ENCODE results near the gene PYROXD2. TPM values are rescaled to one million over a fixed set of nuclear protein-coding genes. Genes with fewer than 3 reads are reported as not detected.
A peak's percentile ranks its signal among the peaks of the same experiment; 100 is the strongest.

Gene PYROXD2
- total RNA-seq, 1 donor from 2014 or later = 5.5 TPM

- Mint-ChIP-seq H3K4me1 (ENCODE audit: low read depth, unreplicated experiment) (peaks cover 4% of the 10 kb centered on the region), H3K36me3 (ENCODE audit: unreplicated experiment) (no peaks in the 10 kb centered on the region), H3K4me3 (ENCODE audit: unreplicated experiment) (no peak overlapping the region), H3K27me3 (ENCODE audit: unreplicated experiment) (no peaks in the 10 kb centered on the region), H3K9me3 (ENCODE audit: unreplicated experiment) (no peaks in the 10 kb centered on the region), H3K27ac (ENCODE audit: unreplicated experiment) (no peak overlapping the region)
- DNase-seq = no peak
- no peak for TF ChIP-seq CTCF (IDR thresholded peaks at IDR 0.05; ENCODE audit: partially characterized antibody, unreplicated experiment)
Measured at GRCh38 chr10:98424295-98425254, 9.6 kb upstream of the PYROXD2 start.

- Mint-ChIP-seq H3K36me3 (ENCODE audit: unreplicated experiment) (no peaks in the 10 kb centered on the region), H3K4me3 (ENCODE audit: unreplicated experiment) (no peak overlapping the region), H3K9me3 (ENCODE audit: unreplicated experiment) (no peaks in the 10 kb centered on the region), H3K4me1 (ENCODE audit: low read depth, unreplicated experiment) (peaks cover 4% of the 10 kb centered on the region), H3K27me3 (ENCODE audit: unreplicated experiment) (no peaks in the 10 kb centered on the region), H3K27ac (ENCODE audit: unreplicated experiment) (no peak overlapping the region)
- TF ChIP-seq CTCF (IDR thresholded peaks at IDR 0.05; ENCODE audit: partially characterized antibody, unreplicated experiment) = peak; percentile 40
- DNase-seq = peak; percentile 61
Measured at GRCh38 chr10:98423691-98424120, 8.7 kb upstream of the PYROXD2 start.

GRCh38 chr10:98422182-98422581 lies 7.2 kb upstream of the PYROXD2 start:
- H3K9me3 Mint-ChIP-seq (ENCODE audit: unreplicated experiment) = no peaks in the 10 kb centered on the region
- no peak overlapping the region for H3K27ac Mint-ChIP-seq (ENCODE audit: unreplicated experiment)
- H3K36me3 Mint-ChIP-seq (ENCODE audit: unreplicated experiment) = no peaks in the 10 kb centered on the region
- no peak for DNase-seq
- no peak overlapping the region for H3K4me3 Mint-ChIP-seq (ENCODE audit: unreplicated experiment)
- no peaks in the 10 kb centered on the region for H3K27me3 Mint-ChIP-seq (ENCODE audit: unreplicated experiment)
- peaks cover 4% of the 10 kb centered on the region for H3K4me1 Mint-ChIP-seq (ENCODE audit: low read depth, unreplicated experiment)
- TF ChIP-seq CTCF (IDR thresholded peaks at IDR 0.05; ENCODE audit: partially characterized antibody, unreplicated experiment) = no peak

GRCh38 chr10:98420786-98421185 lies 5.8 kb upstream of the PYROXD2 start:
- TF ChIP-seq CTCF (IDR thresholded peaks at IDR 0.05; ENCODE audit: partially characterized antibody, unreplicated experiment) = no peak
- Mint-ChIP-seq H3K27me3 (ENCODE audit: unreplicated experiment) (peaks cover 2% of the 10 kb centered on the region), H3K9me3 (ENCODE audit: unreplicated experiment) (peaks cover 2% of the 10 kb centered on the region), H3K4me1 (ENCODE audit: low read depth, unreplicated experiment) (peaks cover 4% of the 10 kb centered on the region), H3K36me3 (ENCODE audit: unreplicated experiment) (no peaks in the 10 kb centered on the region), H3K27ac (ENCODE audit: unreplicated experiment) (no peak overlapping the region), H3K4me3 (ENCODE audit: unreplicated experiment) (no peak overlapping the region)
- DNase-seq = peak; percentile 45

Measured in glutamatergic neuron (in vitro differentiated cells).